Psoas muscle (tissue), 8 donors: ENCODE measurements around the gene HMCN2. TPM values are rescaled to one million over a fixed set of nuclear protein-coding genes. Genes with fewer than 3 reads are reported as not detected.
"Not testable (repeated sequence)": the region's sequence is repeated elsewhere in the genome, so short reads cannot be mapped to it uniquely, and the experiment has no call there.

Experiments
- ATAC-seq, 4 donors: fragments of 200-7000 bp; cut with Tn5 transposase; one replicate each; pipeline ENCODE4 v1.9.1; 2020; ENCODE audit warnings: moderate library complexity in 3 of 4, mild to moderate bottlenecking in 2 of 4
- DNase-seq, 2 donors: peaks; one replicate each; pipeline ENCODE4 v3.0.0-alpha.2; 2020
- H3K27ac ChIP-seq: fragments of 200-600 bp; one replicate; pipeline ENCODE4 v1.8.0; 2022
- H3K27me3 ChIP-seq, 3 donors: fragments of 200-600 bp in 1 of 3; one replicate each; pipeline versions ENCODE4 v1.6.1 to v1.8.0; 2013 to 2022; ENCODE audit warnings: low read length in 2 of 3, mild to moderate bottlenecking in 2 of 3, moderate library complexity in 1 of 3; ENCODE audit not compliant: insufficient read depth in 3 of 3
- H3K36me3 ChIP-seq, 2 donors: fragments of 200-600 bp in 1 of 2; one replicate each; pipeline versions ENCODE4 v1.6.1 to v1.8.0; 2013 to 2022; ENCODE audit warnings: low read depth in 1 of 2, mild to moderate bottlenecking in 1 of 2, moderate library complexity in 1 of 2; ENCODE audit not compliant: insufficient read depth in 1 of 2
- H3K4me1 ChIP-seq: fragments of 200-600 bp; one replicate; pipeline ENCODE4 v1.8.0; 2022
- H3K4me3 ChIP-seq: fragments of 200-600 bp; one replicate; pipeline ENCODE4 v1.8.0; 2022; ENCODE audit warnings: mild to moderate bottlenecking
- H3K9me3 ChIP-seq: fragments of 200-600 bp; one replicate; pipeline ENCODE4 v1.8.0; 2022
- WGBS, 3 donors: extraction: QIAGEN DNeasy Blood & Tissue Kit; methylation state at CpG; one replicate each; pipeline versions ENCODE4 v1.1.6 to v1.1.7; 2013; 5-methylcytosine and 5-hydroxymethylcytosine counted together
- intact Hi-C, 2 donors: fragments of 100-400 bp; cut with DNase I; formaldehyde crosslinking; loops; one replicate each; pipeline versions ENCODE4 v1.11.0 to v1.14.2; 2022
- polyA plus RNA-seq, 3 donors: library from polyadenylated mRNA; stranded (reverse); fragments of 200-250 nt; gene quantifications; one replicate each; pipeline ENCODE4 v1.2.3, GENCODE V29; 2013
- total RNA-seq, 4 donors: library from RNA; stranded (reverse); fragmentation: NEBNext Ultra II Directional in 2 of 4; extraction: Animal tissue kit (Norgen Biotek cat#: 25700) in 2 of 4; gene quantifications; one replicate each; pipeline versions ENCODE4 v1.2.1 to v1.2.4, GENCODE V29; 2021 to 2023
- TF ChIP-seq, protein P1 (sequence below): fragments of 200-600 bp; IDR thresholded peaks from one replicate; pipeline ENCODE4 v1.8.0; 2022; ENCODE audit warnings: antibody characterized with exemption
- donor health status: healthy with polysubstance abuse.
- donor health status: DM: no; HTN: no; CAD: no; lungs with moderate emphysema.
- donor health status: Bipolar disorder and iron deficiency.
- donor health status: healthy.
- donor health status: DM: yes; HTN: yes; CAD: no.
- donor health status: DM: no; HTN: no; CAD: no.
- donor health status: DM: no; HTN: no; CAD: no.
- donor health status: DM: yes; HTN: yes; CAD: no.

The HMCN2 gene
- total and polyA plus RNA-seq, 7 donors, result 3.6 to 13.2 (median 6.7) TPM

DNA sequence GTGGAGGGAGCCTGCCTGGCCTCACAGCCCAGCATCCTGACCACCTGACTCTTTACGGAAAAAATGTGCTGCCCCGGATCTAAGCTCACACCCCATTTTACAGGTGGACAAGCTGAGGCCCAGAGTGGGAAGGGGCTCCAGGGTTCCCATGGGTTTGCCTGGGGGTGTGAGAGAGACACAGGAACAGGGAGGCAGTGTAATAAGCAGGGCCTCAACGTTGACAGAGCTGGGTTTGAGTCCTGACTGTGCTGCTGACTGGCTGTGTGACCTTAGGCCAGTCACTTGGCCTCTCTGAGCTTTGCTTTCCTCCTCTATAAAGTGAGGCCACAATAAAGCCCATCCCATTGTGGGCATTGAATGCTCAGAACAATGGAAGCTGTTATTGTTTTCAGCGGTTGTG lies 73.7 kb downstream of the HMCN2 start:
- WGBS, 3 donors, result 52 to 55% (median 55%) methylated on average over 4 of the region's 4 CpGs
- Histone ChIP-seq H3K27ac (no peak overlapping the region), H3K9me3 (no peaks in the 10 kb centered on the region), H3K4me3 (no peak overlapping the region), H3K4me1 (no peaks in the 10 kb centered on the region), H3K27me3 (peaks cover 0 to 34% (median 6%) of the 10 kb centered on the region in 3 donors), H3K36me3 (no peaks in the 10 kb centered on the region)
- DNase-seq (no peak), ATAC-seq (no peak)
- intact Hi-C loops, result no loop called here
- TF ChIP-seq, protein P1, sequence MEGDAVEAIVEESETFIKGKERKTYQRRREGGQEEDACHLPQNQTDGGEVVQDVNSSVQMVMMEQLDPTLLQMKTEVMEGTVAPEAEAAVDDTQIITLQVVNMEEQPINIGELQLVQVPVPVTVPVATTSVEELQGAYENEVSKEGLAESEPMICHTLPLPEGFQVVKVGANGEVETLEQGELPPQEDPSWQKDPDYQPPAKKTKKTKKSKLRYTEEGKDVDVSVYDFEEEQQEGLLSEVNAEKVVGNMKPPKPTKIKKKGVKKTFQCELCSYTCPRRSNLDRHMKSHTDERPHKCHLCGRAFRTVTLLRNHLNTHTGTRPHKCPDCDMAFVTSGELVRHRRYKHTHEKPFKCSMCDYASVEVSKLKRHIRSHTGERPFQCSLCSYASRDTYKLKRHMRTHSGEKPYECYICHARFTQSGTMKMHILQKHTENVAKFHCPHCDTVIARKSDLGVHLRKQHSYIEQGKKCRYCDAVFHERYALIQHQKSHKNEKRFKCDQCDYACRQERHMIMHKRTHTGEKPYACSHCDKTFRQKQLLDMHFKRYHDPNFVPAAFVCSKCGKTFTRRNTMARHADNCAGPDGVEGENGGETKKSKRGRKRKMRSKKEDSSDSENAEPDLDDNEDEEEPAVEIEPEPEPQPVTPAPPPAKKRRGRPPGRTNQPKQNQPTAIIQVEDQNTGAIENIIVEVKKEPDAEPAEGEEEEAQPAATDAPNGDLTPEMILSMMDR, result no peak

DNA sequence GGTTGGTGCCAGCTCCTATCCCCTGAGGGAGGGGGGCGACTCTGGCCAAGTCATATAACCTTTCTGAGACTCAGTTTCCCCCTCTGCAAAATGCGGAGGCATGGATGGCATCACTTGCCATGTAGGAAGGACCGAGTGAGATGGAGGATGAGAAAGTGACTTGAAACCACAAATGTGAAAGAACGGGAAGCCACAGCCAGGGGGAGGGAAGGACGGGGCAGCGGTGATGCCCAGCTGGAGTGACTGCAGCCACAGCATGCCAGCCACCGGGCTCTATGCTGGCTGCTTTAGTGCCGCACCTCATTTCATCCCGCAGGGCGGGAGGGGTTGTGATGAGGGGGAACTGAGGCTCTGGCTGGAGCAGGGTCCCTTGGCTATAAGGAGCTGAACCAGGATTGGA lies 74.5 kb downstream of the HMCN2 start:
- intact Hi-C loops, result loop anchor here in 1 of 2 donors (10.0 kb wide), 1 partner anchor 235 kb away; no protein-coding TSS in a partner anchor
- TF ChIP-seq, protein P1, result no peak
- ATAC-seq, result no peak

DNA sequence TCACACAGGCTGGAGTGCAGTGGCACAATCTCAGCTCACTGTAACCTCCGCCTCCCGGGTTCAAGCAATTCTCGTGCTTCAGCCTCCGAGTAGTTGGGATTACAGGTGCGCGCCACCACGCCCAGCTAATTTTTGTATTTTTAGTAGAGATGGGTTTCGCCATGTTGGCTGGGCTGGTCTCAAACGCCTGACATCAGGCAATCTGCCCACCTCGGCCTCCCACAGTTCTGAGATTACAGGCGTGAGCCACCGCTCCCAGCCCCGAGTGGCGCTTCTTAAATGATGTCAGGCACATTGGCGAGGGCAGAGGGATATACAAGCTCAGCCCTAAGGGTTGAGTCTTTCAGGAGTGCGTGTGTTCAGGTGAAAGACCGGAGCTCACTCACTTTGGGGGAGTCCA lies 75.0 kb downstream of the HMCN2 start:
- H3K27ac ChIP-seq, H3K4me3 ChIP-seq, H3K36me3 ChIP-seq, H3K9me3 ChIP-seq, H3K4me1 ChIP-seq, DNase-seq, ATAC-seq: not testable (repeated sequence)
- H3K27me3 ChIP-seq, result peaks cover 0 to 33% (median 6%) of the 10 kb centered on the region in 3 donors
- WGBS, 3 donors, result 83 to 92% (median 85%) methylated on average over 17 of the region's 17 CpGs
- intact Hi-C loops, result loop anchor here in 1 of 2 donors (10.0 kb wide), 1 partner anchor 236 kb away; no protein-coding TSS in a partner anchor

More for the DNA sequence above, 74.5 kb downstream of the HMCN2 start:
- Histone ChIP-seq H3K27ac (no peak overlapping the region), H3K27me3 (peaks cover 0 to 36% (median 6%) of the 10 kb centered on the region in 3 donors), H3K9me3 (no peaks in the 10 kb centered on the region), H3K4me1 (no peaks in the 10 kb centered on the region), H3K36me3 (no peaks in the 10 kb centered on the region), H3K4me3 (no peak overlapping the region)
- 50 to 74% (median 57%) methylated on average over 9 to 10 of the region's 10 CpGs for WGBS, 3 donors
- DNase-seq, result no peak

DNA sequence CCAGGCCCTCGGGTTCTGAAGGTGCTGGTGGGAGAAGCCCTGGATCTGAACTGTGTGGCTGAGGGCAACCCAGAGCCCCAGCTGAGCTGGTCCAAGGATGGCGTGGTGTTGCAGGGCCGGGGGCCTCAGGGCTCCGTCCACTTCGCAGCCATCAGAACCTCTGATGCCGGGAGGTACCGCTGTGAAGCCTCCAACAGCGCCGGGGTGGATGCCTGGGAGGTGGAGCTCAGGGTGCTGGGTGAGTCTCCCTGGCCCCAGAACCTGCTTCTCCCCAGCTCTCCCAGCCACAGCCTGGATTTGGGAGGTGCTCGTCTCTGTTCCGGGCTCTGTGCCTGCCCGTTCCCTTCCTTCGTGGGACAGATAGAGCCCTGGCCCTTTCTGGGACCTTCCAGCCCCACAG lies 75.6 kb downstream of the HMCN2 start:
- no peaks in the 10 kb centered on the region for H3K4me1 ChIP-seq
- TF ChIP-seq, protein P1, result no peak
- H3K27ac ChIP-seq, result no peak overlapping the region
- H3K36me3 ChIP-seq, result no peaks in the 10 kb centered on the region
- H3K4me3 ChIP-seq, result no peak overlapping the region
- ATAC-seq (no peak), DNase-seq (no peak)
- intact Hi-C loops, result loop anchor here in 1 of 2 donors (10.0 kb wide), 1 partner anchor 236 kb away; no protein-coding TSS in a partner anchor
- WGBS, 3 donors, result 80 to 82% (median 82%) methylated on average over 11 to 13 of the region's 13 CpGs
- H3K27me3 ChIP-seq, result peaks cover 0 to 28% (median 6%) of the 10 kb centered on the region in 3 donors
- H3K9me3 ChIP-seq, result no peaks in the 10 kb centered on the region

DNA sequence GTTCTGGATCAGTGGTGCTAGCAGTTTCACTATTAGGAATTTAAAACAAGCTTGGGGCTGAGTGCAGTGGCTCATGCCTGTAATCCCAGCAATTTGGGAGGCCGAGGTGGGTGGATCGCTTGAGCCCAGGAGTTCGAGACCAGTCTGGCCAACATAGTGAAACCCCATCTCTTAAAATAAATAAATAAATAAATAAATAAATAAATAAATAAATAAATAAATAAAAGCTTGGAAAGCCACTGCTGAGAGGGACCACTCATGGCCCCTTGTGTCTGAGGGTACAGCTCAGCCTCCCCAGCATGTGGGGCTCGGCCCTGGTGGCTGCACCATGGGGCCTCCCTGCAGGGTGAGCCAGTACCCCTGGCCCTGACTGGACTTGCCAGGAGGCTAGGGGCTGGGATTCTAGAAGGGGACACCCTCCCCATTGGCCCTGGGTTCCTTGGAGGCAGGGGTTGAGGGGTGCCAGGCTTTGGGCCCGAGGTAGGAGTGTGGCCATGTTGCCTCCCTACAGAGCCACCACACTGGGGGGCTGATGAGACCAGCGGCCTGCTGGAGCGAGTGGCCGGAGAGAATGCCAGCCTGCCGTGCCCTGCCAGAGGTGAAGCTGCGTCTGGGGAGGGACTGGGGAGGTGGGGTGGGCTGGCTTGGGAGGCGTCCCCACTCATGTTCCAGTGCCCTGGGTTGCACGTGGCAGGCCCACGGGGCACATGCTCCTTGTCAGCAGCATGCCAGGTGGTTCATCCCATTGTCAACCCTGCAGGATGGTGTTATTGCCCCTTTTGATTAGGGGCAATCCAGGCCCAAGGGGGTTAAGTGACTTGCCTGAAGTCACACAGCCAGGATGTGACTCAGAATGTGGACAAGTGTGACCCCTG lies 76.5 kb downstream of the HMCN2 start:
- 47 to 73% (median 62%) methylated on average over 13 of the region's 13 CpGs for WGBS, 3 donors
- H3K36me3 ChIP-seq, result no peaks in the 10 kb centered on the region
- H3K4me3 ChIP-seq, result no peak overlapping the region
- ATAC-seq, result no peak
- no peaks in the 10 kb centered on the region for H3K9me3 ChIP-seq
- no peak overlapping the region for H3K27ac ChIP-seq
- intact Hi-C loops, result loop anchor here in 1 of 2 donors (10.0 kb wide), 1 partner anchor 237 kb away; no protein-coding TSS in a partner anchor
- TF ChIP-seq, protein P1, result no peak
- peaks cover 0 to 19% (median 6%) of the 10 kb centered on the region in 3 donors for H3K27me3 ChIP-seq
- H3K4me1 ChIP-seq, result no peaks in the 10 kb centered on the region
- DNase-seq, result no peak
